Calu3 (cell line): ENCODE results near the gene ATXN7. TPM values are rescaled to one million over a fixed set of nuclear protein-coding genes. Genes with fewer than 3 reads are reported as not detected.

Experiments used
- BruUV-seq: library from RNA; stranded (reverse); fragments of 400-500 nt; replicated peaks from 2 replicates; lab custom pipeline; 2021; lab: Mats Ljungman, UMichigan
- CTCF ChIA-PET: fragments of 300-600 bp; sonication (Branson Sonifier 250); formaldehyde crosslinking; loops from one replicate; lab custom pipeline; 2022; ENCODE audit warnings: antibody characterized with exemption; lab: Charles Lee
- DNase-seq: peaks from one replicate; pipeline ENCODE4 v3.0.0; 2022
- H3K27ac Mint-ChIP-seq: one replicate; pipeline ENCODE4 v1.8.0; 2022; ENCODE audit warnings: mixed read lengths; ENCODE audit not compliant: unreplicated experiment
- H3K27me3 Mint-ChIP-seq: one replicate; pipeline ENCODE4 v1.8.0; 2022; ENCODE audit warnings: mixed read lengths; ENCODE audit not compliant: unreplicated experiment
- H3K36me3 Mint-ChIP-seq: one replicate; pipeline ENCODE4 v1.8.0; 2022; ENCODE audit warnings: mild to moderate bottlenecking, moderate library complexity, mixed read lengths; ENCODE audit not compliant: insufficient read depth, unreplicated experiment
- H3K4me1 Mint-ChIP-seq: one replicate; pipeline ENCODE4 v1.8.0; 2022; ENCODE audit warnings: mild to moderate bottlenecking, low read depth, mixed read lengths; ENCODE audit not compliant: unreplicated experiment
- H3K4me3 Mint-ChIP-seq: one replicate; pipeline ENCODE4 v1.8.0; 2022; ENCODE audit warnings: mild to moderate bottlenecking, low read depth, moderate library complexity, mixed read lengths; ENCODE audit not compliant: unreplicated experiment
- H3K9me3 Mint-ChIP-seq: one replicate; pipeline ENCODE4 v1.8.0; 2022; ENCODE audit warnings: low read depth, mixed read lengths; ENCODE audit not compliant: unreplicated experiment
- CTCF ChIP-seq: fragments of 200-600 bp; IDR thresholded peaks from one replicate; pipeline ENCODE4 v1.8.0; 2022; ENCODE audit warnings: antibody characterized with exemption; ENCODE audit not compliant: unreplicated experiment
- intact Hi-C: fragments of 100-400 bp; cut with micrococcal nuclease; formaldehyde crosslinking; loops from one replicate; pipeline ENCODE4 v1.10.0; 2022; ENCODE audit not compliant: unreplicated experiment
- total RNA-seq: library from RNA; stranded (reverse); gene quantifications from 2 replicates; pipeline ENCODE4 v1.2.3, GENCODE V29; 2022

ATXN7 gene
- total RNA-seq, 1 experiment from 2014 or later = 31.2 TPM

GRCh38 chr3:63949005-63949404, 85.3 kb downstream of the ATXN7 start:
- H3K4me3 Mint-ChIP-seq = no peak overlapping the region
- H3K4me1 Mint-ChIP-seq = peaks cover 30% of the 10 kb centered on the region
- TF ChIP-seq CTCF = no peak
- BruUV-seq = no TSS peak
- intact Hi-C loops = no loop called here
- no peak overlapping the region for H3K27ac Mint-ChIP-seq
- H3K9me3 Mint-ChIP-seq = no peaks in the 10 kb centered on the region
- DNase-seq = no peak
- no peaks in the 10 kb centered on the region for H3K27me3 Mint-ChIP-seq
- H3K36me3 Mint-ChIP-seq = peaks cover 10% of the 10 kb centered on the region
- CTCF ChIA-PET = interaction anchor here (0.7 to 1.1 kb wide), 3 partner anchors 29 to 58 kb away, joined by 3 to 4 read pairs (median 4); no protein-coding TSS in a partner anchor

DNA sequence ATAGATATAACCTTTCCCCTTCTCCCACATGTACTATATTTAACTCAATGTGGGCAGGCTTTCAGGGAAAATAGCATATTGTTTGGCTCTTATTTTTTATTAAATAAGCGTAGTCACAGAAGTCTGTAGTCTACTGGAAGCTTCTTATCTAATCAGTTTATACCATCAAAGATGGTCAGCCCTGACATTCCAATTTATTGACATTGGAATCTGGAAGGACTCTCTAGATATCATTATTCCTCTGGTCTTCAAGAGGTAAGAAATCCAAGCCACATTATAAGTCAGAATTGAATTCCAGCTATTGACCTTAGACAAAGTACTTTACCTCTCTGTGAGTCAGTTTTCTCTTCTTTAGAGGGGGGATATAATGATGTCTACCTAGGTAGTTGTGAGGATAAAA, 87.0 kb downstream of the ATXN7 start:
- TF ChIP-seq CTCF = no peak
- no peaks in the 10 kb centered on the region for H3K9me3 Mint-ChIP-seq
- CTCF ChIA-PET = no interaction called here
- H3K4me3 Mint-ChIP-seq = no peak overlapping the region
- H3K27me3 Mint-ChIP-seq = no peaks in the 10 kb centered on the region
- H3K27ac Mint-ChIP-seq = no peak overlapping the region
- peaks cover 32% of the 10 kb centered on the region for H3K4me1 Mint-ChIP-seq
- no TSS peak for BruUV-seq
- DNase-seq = no peak
- H3K36me3 Mint-ChIP-seq = peaks cover 15% of the 10 kb centered on the region
- intact Hi-C loops = loop anchor here (5.0 kb wide), 1 partner anchor 42 kb away; no protein-coding TSS in a partner anchor

DNA sequence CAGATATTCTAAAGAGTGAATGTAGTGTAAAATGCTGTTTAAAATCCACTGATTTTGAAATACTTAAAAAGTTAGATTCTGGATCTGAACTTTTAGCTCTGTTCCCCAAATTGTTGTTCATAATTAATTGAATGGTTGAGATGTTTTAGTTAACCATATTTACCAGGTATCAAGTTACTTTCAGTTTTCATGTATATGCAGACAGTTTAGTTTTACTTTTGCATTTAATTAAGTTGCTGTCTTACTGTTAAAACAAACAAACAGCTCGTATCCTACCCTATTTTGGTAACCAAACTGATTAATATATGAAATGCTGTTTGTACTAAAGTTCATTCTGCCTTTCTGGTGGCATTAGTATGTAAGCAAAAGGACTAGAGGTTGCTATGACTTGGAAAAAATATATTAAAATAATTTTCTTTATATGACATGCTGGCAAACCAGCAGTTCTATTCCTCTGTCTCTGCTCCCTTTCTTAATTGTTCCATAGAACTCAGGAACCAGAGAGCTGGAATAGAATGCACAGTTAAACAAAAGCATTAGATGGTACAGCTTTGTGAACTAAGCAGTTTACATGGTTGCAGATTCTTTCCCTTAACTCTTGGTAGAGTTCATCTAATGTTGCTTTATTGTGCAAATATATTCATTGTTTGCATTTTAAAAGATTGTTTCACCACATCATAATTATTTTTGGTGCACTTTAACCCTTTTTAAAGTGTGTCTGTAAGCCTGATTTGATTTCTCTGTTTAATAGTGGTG, 88.0 kb downstream of the ATXN7 start:
- TF ChIP-seq CTCF = no peak
- H3K36me3 Mint-ChIP-seq = peaks cover 15% of the 10 kb centered on the region
- intact Hi-C loops = loop anchor here (5.0 kb wide), 1 partner anchor 41 kb away; no protein-coding TSS in a partner anchor
- H3K4me1 Mint-ChIP-seq = peaks cover 24% of the 10 kb centered on the region
- CTCF ChIA-PET = no interaction called here
- BruUV-seq = no TSS peak
- H3K4me3 Mint-ChIP-seq = no peak overlapping the region
- no peaks in the 10 kb centered on the region for H3K9me3 Mint-ChIP-seq
- no peak for DNase-seq
- H3K27me3 Mint-ChIP-seq = no peaks in the 10 kb centered on the region
- H3K27ac Mint-ChIP-seq = no peak overlapping the region

DNA sequence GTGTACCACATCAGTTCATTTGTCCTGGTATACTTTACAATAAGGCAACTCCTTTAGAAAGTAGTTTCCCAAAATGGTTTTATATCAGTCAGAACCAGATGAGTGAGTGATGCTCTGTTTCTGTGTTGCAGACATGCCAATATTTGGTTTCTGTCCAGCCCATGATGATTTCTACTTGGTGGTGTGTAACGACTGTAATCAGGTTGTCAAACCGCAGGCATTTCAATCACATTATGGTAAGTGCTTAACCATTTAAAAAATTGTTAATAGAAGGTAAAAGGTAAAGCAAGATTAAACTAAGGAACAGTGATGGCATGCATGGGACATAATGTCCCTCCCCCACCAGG, 88.6 kb downstream of the ATXN7 start:
- H3K36me3 Mint-ChIP-seq = peaks cover 15% of the 10 kb centered on the region
- H3K9me3 Mint-ChIP-seq = no peaks in the 10 kb centered on the region
- H3K27me3 Mint-ChIP-seq = no peaks in the 10 kb centered on the region
- no peak overlapping the region for H3K27ac Mint-ChIP-seq
- no peak overlapping the region for H3K4me3 Mint-ChIP-seq
- H3K4me1 Mint-ChIP-seq = peaks cover 24% of the 10 kb centered on the region
- BruUV-seq = no TSS peak
- intact Hi-C loops = loop anchor here (5.0 kb wide), 1 partner anchor 40 kb away; no protein-coding TSS in a partner anchor
- CTCF ChIA-PET = no interaction called here
- no peak for DNase-seq
- TF ChIP-seq CTCF = no peak
